Ishikawa (cell line): ENCODE measurements around the gene PER1.

Source experiments
- CEBPB ChIP-seq: IDR thresholded peaks from 2 replicates; pipeline ENCODE4 v1.6.1; 2012
- EGR1 ChIP-seq: IDR thresholded peaks from 2 replicates; pipeline ENCODE4 v1.6.1; 2012
- EP300 ChIP-seq: IDR thresholded peaks from 2 replicates; pipeline ENCODE4 v1.6.1; 2012; ENCODE audit warnings: borderline replicate concordance
- FOXM1 ChIP-seq: IDR thresholded peaks from 2 replicates; pipeline ENCODE4 v1.6.1; 2012; ENCODE audit warnings: low read depth, borderline replicate concordance
- MAX ChIP-seq: IDR thresholded peaks from 2 replicates; pipeline ENCODE4 v1.6.1; 2012
- RAD21 ChIP-seq: IDR thresholded peaks from 2 replicates; pipeline ENCODE4 v1.6.1; 2012; ENCODE audit warnings: low read depth
- TAF1 ChIP-seq: IDR thresholded peaks from 2 replicates; pipeline ENCODE4 v1.6.1; 2012; ENCODE audit warnings: low read depth, mild to moderate bottlenecking
- TCF12 ChIP-seq: IDR thresholded peaks from 2 replicates; pipeline ENCODE4 v1.6.1; 2012; ENCODE audit warnings: low read depth
- TEAD4 ChIP-seq: IDR thresholded peaks from 2 replicates; pipeline ENCODE4 v1.6.1; 2012

GRCh38 chr17:8108972-8109660, 43.1 kb downstream of the PER1 start:
- no peak for TF ChIP-seq CEBPB
- no peak for TF ChIP-seq EP300
- TF ChIP-seq EGR1 = peak; percentile 90
- no peak for TF ChIP-seq FOXM1
- TF ChIP-seq TEAD4 = no peak
- TF ChIP-seq TAF1 = no peak
- TF ChIP-seq RAD21 = no peak
- TF ChIP-seq TCF12 = no peak
- TF ChIP-seq MAX = no peak
